Mononuclear cell (primary cell): ENCODE measurements around the gene STOML3. TPM values are rescaled to one million over a fixed set of nuclear protein-coding genes. Genes with fewer than 3 reads are reported as not detected.

Experiments used
- H3K27me3 ChIP-seq: 2 replicates; pipeline ENCODE4 v1.6.0; 2011; ENCODE audit warnings: low read length, control low read depth; ENCODE audit not compliant: insufficient read depth
- H3K4me1 ChIP-seq: 2 replicates; pipeline ENCODE4 v1.5.1; 2011; ENCODE audit warnings: mild to moderate bottlenecking, low read length, control low read depth; ENCODE audit not compliant: insufficient read depth
- H3K4me3 ChIP-seq: 2 replicates; pipeline ENCODE4 v1.5.1; 2011; ENCODE audit warnings: mild to moderate bottlenecking, low read length, moderate library complexity
- H3K9me3 ChIP-seq: 2 replicates; pipeline ENCODE4 v1.5.1; 2011; ENCODE audit warnings: low read depth, mild to moderate bottlenecking, control low read depth, low read length
- total RNA-seq: library from RNA; depleted of rRNA; stranded (reverse); fragments of >200 nt; gene quantifications from one replicate; pipeline ENCODE4 v1.2.3, GENCODE V29; 2012

Gene STOML3
- not detected for total RNA-seq

GRCh38 chr13:38990693-38991092 lies at the start of gene STOML3:
TSS of gene STOML3 (minus strand) at chr13:38990831. CDS start at chr13:38990721, 110 bp downstream.
- H3K27me3 ChIP-seq = no peaks in the 10 kb centered on the region
- H3K4me1 ChIP-seq = no peaks in the 10 kb centered on the region
- no peaks in the 10 kb centered on the region for H3K9me3 ChIP-seq
- H3K4me3 ChIP-seq = no peak within 1 kb of the TSS

- no peaks in the 10 kb centered on the region for H3K27me3 ChIP-seq
- no peak overlapping the region for H3K4me3 ChIP-seq
- peaks cover 41% of the 10 kb centered on the region for H3K4me1 ChIP-seq
- no peaks in the 10 kb centered on the region for H3K9me3 ChIP-seq
Observed at GRCh38 chr13:39040206-39040605, 49.6 kb upstream of the STOML3 start.

GRCh38 chr13:39039041-39039440 lies 48.4 kb upstream of the STOML3 start:
- peaks cover 52% of the 10 kb centered on the region for H3K4me1 ChIP-seq
- peak overlapping the region; percentile 93 for H3K4me3 ChIP-seq
- H3K9me3 ChIP-seq = no peaks in the 10 kb centered on the region
- H3K27me3 ChIP-seq = no peaks in the 10 kb centered on the region

GRCh38 chr13:39038569-39039030 lies 48.0 kb upstream of the STOML3 start:
- H3K4me1 ChIP-seq = peaks cover 53% of the 10 kb centered on the region
- H3K27me3 ChIP-seq = no peaks in the 10 kb centered on the region
- peak overlapping the region; percentile 93 for H3K4me3 ChIP-seq
- H3K9me3 ChIP-seq = no peaks in the 10 kb centered on the region

DNA sequence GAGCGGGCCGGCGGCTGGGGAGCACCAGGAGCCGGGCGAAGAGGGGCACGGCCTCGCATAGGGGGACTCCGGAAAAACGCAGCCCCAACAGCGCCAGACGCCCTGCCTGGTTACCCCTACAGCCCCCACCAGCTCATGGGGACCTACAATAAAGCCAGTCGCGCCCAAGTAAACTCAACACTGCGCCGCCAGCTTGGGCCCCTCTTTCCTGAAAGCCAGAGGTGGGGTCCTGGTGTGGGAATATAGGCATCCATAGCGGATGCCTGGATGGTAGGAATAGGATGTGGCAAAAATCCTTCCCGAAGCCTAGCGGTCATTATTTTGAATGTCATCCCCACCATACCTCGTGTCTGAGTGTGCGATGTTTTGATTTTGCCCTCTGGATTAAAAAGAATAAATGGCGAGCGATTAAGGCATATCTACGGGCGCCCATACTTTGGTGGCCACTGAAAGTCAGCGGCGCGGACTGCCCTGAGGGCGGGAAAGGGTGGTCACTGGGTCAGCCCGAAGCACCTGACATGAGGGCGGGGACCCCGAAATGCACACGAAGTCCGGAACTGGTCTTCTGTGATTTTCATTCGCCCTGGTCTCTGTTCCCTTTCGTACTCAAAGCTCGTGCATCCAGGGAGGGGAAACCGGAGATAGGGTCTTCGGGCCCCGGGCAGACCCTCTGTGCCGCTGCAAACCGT lies 47.4 kb upstream of the STOML3 start, which contains the start of the genes NHLRC3 and PROSER1:
Gene NHLRC3 (plus strand): TSS at position 577 of the 689 bp plus-strand sequence. CDS start 184 bp downstream, outside the sequence.
Gene PROSER1 (minus strand): TSS at position 210 of the 689 bp plus-strand sequence. CDS start 847 bp downstream, outside the sequence.
- Histone ChIP-seq H3K9me3 (no peaks in the 10 kb centered on the region), H3K4me1 (peaks cover 53% of the 10 kb centered on the region), H3K27me3 (no peaks in the 10 kb centered on the region), H3K4me3 (peak within 1 kb of the TSS; percentile 93)

DNA sequence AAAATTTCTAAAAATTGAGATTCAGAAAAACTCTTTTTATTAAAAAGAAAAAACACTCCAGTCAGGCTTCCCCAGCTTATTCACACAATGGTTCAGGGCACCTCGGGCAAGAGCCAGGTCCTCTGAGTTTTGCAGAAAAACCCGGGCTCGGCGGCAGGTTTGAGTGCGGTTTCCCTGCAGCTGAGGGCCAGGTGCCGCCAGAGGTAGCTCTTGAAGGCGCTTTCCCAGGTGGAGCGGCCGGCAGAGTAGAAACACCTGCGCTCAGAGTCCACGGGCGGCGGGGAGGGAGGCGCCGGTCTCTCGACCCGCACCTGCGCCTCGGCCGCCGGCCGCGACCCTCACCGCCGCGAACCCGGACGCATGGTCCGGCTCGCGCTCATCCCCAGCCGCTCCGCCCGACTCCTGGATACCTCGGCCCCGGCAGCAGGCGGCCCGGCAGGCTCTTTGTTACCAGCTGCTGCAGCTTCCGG lies 46.8 kb upstream of the STOML3 start:
- H3K4me3 ChIP-seq = peak overlapping the region; percentile 93
- H3K27me3 ChIP-seq = no peaks in the 10 kb centered on the region
- H3K4me1 ChIP-seq = peaks cover 53% of the 10 kb centered on the region
- no peaks in the 10 kb centered on the region for H3K9me3 ChIP-seq

- peaks cover 53% of the 10 kb centered on the region for H3K4me1 ChIP-seq
Observed at GRCh38 chr13:39036212-39036611, 45.6 kb upstream of the STOML3 start.

GRCh38 chr13:39035799-39036198 lies 45.2 kb upstream of the STOML3 start:
- Histone ChIP-seq H3K9me3 (no peaks in the 10 kb centered on the region), H3K4me3 (peak overlapping the region; percentile 93), H3K4me1 (peaks cover 53% of the 10 kb centered on the region), H3K27me3 (no peaks in the 10 kb centered on the region)

More at GRCh38 chr13:39036212-39036611, 45.6 kb upstream of the STOML3 start:
- no peaks in the 10 kb centered on the region for H3K27me3 ChIP-seq
- H3K9me3 ChIP-seq = no peaks in the 10 kb centered on the region
- peak overlapping the region; percentile 93 for H3K4me3 ChIP-seq

- Histone ChIP-seq H3K4me3 (no peak overlapping the region), H3K27me3 (no peaks in the 10 kb centered on the region), H3K4me1 (peaks cover 47% of the 10 kb centered on the region), H3K9me3 (no peaks in the 10 kb centered on the region)
Observed at GRCh38 chr13:39035204-39035603, 44.6 kb upstream of the STOML3 start.

DNA sequence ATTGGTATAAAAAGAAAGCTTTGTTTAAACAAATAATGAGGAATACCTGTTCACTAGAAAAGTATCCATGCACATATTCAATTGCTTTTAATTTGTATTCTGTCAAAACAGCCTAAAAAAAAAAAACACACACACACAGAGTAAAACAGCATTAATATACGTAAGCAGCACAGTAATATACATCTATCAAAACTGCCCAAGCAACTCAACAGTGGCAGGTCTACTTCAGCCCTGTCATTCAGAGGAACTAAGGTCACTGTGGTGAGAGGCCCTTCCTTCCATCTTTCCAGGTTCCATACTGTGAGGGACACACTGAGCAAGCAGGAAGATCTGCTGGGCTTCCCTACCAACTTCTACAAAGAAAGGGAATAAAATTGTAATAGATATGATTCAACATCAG lies 43.5 kb upstream of the STOML3 start:
- no peaks in the 10 kb centered on the region for H3K9me3 ChIP-seq
- no peak overlapping the region for H3K4me3 ChIP-seq
- H3K27me3 ChIP-seq = no peaks in the 10 kb centered on the region
- peaks cover 36% of the 10 kb centered on the region for H3K4me1 ChIP-seq

- H3K4me3 ChIP-seq = no peak overlapping the region
- peaks cover 31% of the 10 kb centered on the region for H3K4me1 ChIP-seq
- H3K9me3 ChIP-seq = no peaks in the 10 kb centered on the region
- H3K27me3 ChIP-seq = no peaks in the 10 kb centered on the region
Observed at GRCh38 chr13:39032150-39032549, 41.5 kb upstream of the STOML3 start.

GRCh38 chr13:39025433-39025839 lies 34.8 kb upstream of the STOML3 start:
- no peaks in the 10 kb centered on the region for H3K4me1 ChIP-seq
- no peaks in the 10 kb centered on the region for H3K9me3 ChIP-seq
- H3K27me3 ChIP-seq = no peaks in the 10 kb centered on the region
- no peak overlapping the region for H3K4me3 ChIP-seq

- H3K4me1 ChIP-seq = no peaks in the 10 kb centered on the region
- H3K27me3 ChIP-seq = no peaks in the 10 kb centered on the region
- H3K4me3 ChIP-seq = no peak overlapping the region
- H3K9me3 ChIP-seq = no peaks in the 10 kb centered on the region
Observed at GRCh38 chr13:39023761-39024160, 33.1 kb upstream of the STOML3 start.

DNA sequence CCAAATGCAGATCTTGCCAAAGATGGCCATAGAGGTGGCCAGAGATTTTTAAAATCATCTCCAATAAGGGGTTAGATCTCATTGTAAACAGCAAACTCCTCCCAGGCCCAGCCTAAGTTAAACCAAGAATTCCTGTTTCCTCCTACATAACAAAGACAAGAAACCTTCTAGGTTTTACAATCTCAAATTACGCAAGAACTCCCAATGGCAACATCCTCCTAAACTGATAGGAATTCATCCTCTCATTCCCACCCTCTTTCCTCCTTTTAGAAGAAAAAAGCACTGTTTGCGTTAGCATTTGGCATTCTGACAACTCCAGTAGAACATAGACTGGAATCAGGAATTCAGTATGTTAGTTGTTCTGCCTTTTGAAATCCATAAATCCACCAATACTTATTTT lies 32.7 kb upstream of the STOML3 start:
- no peak overlapping the region for H3K4me3 ChIP-seq
- H3K27me3 ChIP-seq = no peaks in the 10 kb centered on the region
- no peaks in the 10 kb centered on the region for H3K4me1 ChIP-seq
- no peaks in the 10 kb centered on the region for H3K9me3 ChIP-seq

- H3K27me3 ChIP-seq = no peaks in the 10 kb centered on the region
- H3K9me3 ChIP-seq = no peaks in the 10 kb centered on the region
- peaks cover 4% of the 10 kb centered on the region for H3K4me1 ChIP-seq
- no peak overlapping the region for H3K4me3 ChIP-seq
Observed at GRCh38 chr13:39020853-39021462, 30.3 kb upstream of the STOML3 start.
